ENCODE measurements around the gene NMRK2. TPM values are rescaled to one million over a fixed set of nuclear protein-coding genes. Genes with fewer than 3 reads are reported as not detected.

NMRK2 gene
- total RNA-seq, 1 experiment from 2014 or later, result 61.9 TPM

- no peak for DNase-seq (ENCODE audit: low spot score)
- no peak for TF ChIP-seq MYBL2 (CRISPR knock-in tag; IDR thresholded peaks at IDR 0.05)
- no peak for TF ChIP-seq TEAD4 (CRISPR knock-in tag; IDR thresholded peaks at IDR 0.05)
- no peak for TF ChIP-seq RELA (CRISPR knock-in tag; IDR thresholded peaks at IDR 0.05; ENCODE audit: borderline replicate concordance)
- TF ChIP-seq PREB (CRISPR knock-in tag; IDR thresholded peaks at IDR 0.05; ENCODE audit: borderline replicate concordance), result no peak
- TF ChIP-seq ZNF396 (CRISPR knock-in tag; IDR thresholded peaks at IDR 0.05; ENCODE audit: borderline replicate concordance), result no peak
- no peak for TF ChIP-seq USF1 (CRISPR knock-in tag; IDR thresholded peaks at IDR 0.05)
- TF ChIP-seq ERG (CRISPR knock-in tag; IDR thresholded peaks at IDR 0.05), result no peak
- no peak for TF ChIP-seq PRRX2 (CRISPR knock-in tag; IDR thresholded peaks at IDR 0.05)
- TF ChIP-seq SP1 (CRISPR knock-in tag; conservative IDR thresholded peaks at IDR 0.05), result no peak
- no peak for TF ChIP-seq ATF1 (CRISPR knock-in tag; IDR thresholded peaks at IDR 0.05)
- no peak for TF ChIP-seq ZMAT4 (CRISPR knock-in tag; IDR thresholded peaks at IDR 0.05)
- no peak for TF ChIP-seq ZNF121 (CRISPR knock-in tag; IDR thresholded peaks at IDR 0.05)
- TF ChIP-seq EMX1 (CRISPR knock-in tag; IDR thresholded peaks at IDR 0.05), result no peak
- no peak for TF ChIP-seq ZNF671 (CRISPR knock-in tag; IDR thresholded peaks at IDR 0.05)
- no peak for TF ChIP-seq ZNF263 (CRISPR knock-in tag; IDR thresholded peaks at IDR 0.05; ENCODE audit: low read depth)
- POLR2A ChIA-PET, result interaction anchor here (1.8 kb wide), 1 partner anchor 13 kb away, joined by 5 read pairs; no protein-coding TSS in a partner anchor
These were observed 22.8 kb downstream of the NMRK2 start for GRCh38 chr19:3955688-3956087.

GRCh38 chr19:3958836-3959765, 26.2 kb downstream of the NMRK2 start:
- H3K4me3 Mint-ChIP-seq, result no peak overlapping the region
- H3K27ac Mint-ChIP-seq, result no peak overlapping the region
- DNase-seq (ENCODE audit: low spot score) (no peak), ATAC-seq (no peak)
- H3K36me3 Mint-ChIP-seq, result peaks cover 15% of the 10 kb centered on the region
- POLR2A ChIA-PET, result interaction anchor here (1.6 kb wide), 1 partner anchor 10 kb away, joined by 4 read pairs; no protein-coding TSS in a partner anchor
- H3K27me3 Mint-ChIP-seq (ENCODE audit: low read depth), result no peaks in the 10 kb centered on the region
- CTCF ChIA-PET, result interaction anchor here (0.9 to 1.2 kb wide), 2 partner anchors 28 to 137 kb away, joined by 3 to 9 read pairs; no protein-coding TSS in a partner anchor
- no peaks in the 10 kb centered on the region for H3K4me1 Mint-ChIP-seq
- no peak for TF ChIP-seq ELF4 (CRISPR knock-in tag; IDR thresholded peaks at IDR 0.05; ENCODE audit: low read depth)
- no peak for TF ChIP-seq MAX (CRISPR knock-in tag; IDR thresholded peaks at IDR 0.05)
- no peaks in the 10 kb centered on the region for H3K9me3 Mint-ChIP-seq

More at GRCh38 chr19:3955688-3956087, 22.8 kb downstream of the NMRK2 start:
- Mint-ChIP-seq H3K27me3 (ENCODE audit: low read depth) (no peaks in the 10 kb centered on the region), H3K36me3 (no peaks in the 10 kb centered on the region; the same call in 1 of the 2 replicates), H3K9me3 (no peaks in the 10 kb centered on the region), H3K27ac (no peak overlapping the region), H3K4me1 (peaks cover 8% of the 10 kb centered on the region), H3K4me3 (no peak overlapping the region)
- ATAC-seq, result no peak
- CTCF ChIA-PET, result interaction anchor here (1.2 kb wide), 1 partner anchor 184 kb away, joined by 3 read pairs; no protein-coding TSS in a partner anchor

- no peaks in the 10 kb centered on the region for H3K27me3 Mint-ChIP-seq (ENCODE audit: low read depth)
- POLR2A ChIA-PET, result no interaction called here
- H3K27ac Mint-ChIP-seq, result no peak overlapping the region
- peaks cover 18% of the 10 kb centered on the region for H3K36me3 Mint-ChIP-seq
- H3K9me3 Mint-ChIP-seq, result no peaks in the 10 kb centered on the region
- no peaks in the 10 kb centered on the region for H3K4me1 Mint-ChIP-seq
- no peak overlapping the region for H3K4me3 Mint-ChIP-seq
- no peak for ATAC-seq
- no peak for DNase-seq (ENCODE audit: low spot score)
- CTCF ChIA-PET, result interaction anchor here (0.9 to 1.2 kb wide), 2 partner anchors 28 to 138 kb away, joined by 3 to 9 read pairs; no protein-coding TSS in a partner anchor
- no peak for TF ChIP-seq NFYB (CRISPR knock-in tag; conservative IDR thresholded peaks at IDR 0.05; ENCODE audit: low read depth)
- no peak for TF ChIP-seq GTF2I (CRISPR knock-in tag; conservative IDR thresholded peaks at IDR 0.05)
- TF ChIP-seq ZNF512 (CRISPR knock-in tag; IDR thresholded peaks at IDR 0.05; ENCODE audit: borderline replicate concordance), result no peak
- no peak for TF ChIP-seq ZSCAN18 (CRISPR knock-in tag; IDR thresholded peaks at IDR 0.05)
- no peak for TF ChIP-seq CBFB (CRISPR knock-in tag; IDR thresholded peaks at IDR 0.05; ENCODE audit: low read depth)
- no peak for TF ChIP-seq SMAD4 (CRISPR knock-in tag; IDR thresholded peaks at IDR 0.05)
These were observed 26.9 kb downstream of the NMRK2 start for GRCh38 chr19:3959766-3960131.
